ENCODE results near the gene SCFD2.

Gene SCFD2

GRCh38 chr4:52999626-53000025 lies 366.2 kb downstream of the SCFD2 start:
- Histone ChIP-seq H3K36me3 (ENCODE audit: insufficient read depth, low read length) (no peaks in the 10 kb centered on the region), H3K27ac (ENCODE audit: low read length) (no peak overlapping the region), H2AFZ (ENCODE audit: low read depth, low read length) (no peak overlapping the region), H3K9ac (ENCODE audit: low read depth, low read length) (no peak overlapping the region), H3K4me3 (ENCODE audit: low read depth in 1 of 2, low read length in 2 of 2) (no peak overlapping the region), H3K9me3 (ENCODE audit: insufficient read depth, low read length, severe bottlenecking) (no peaks in the 10 kb centered on the region), H3K4me2 (ENCODE audit: insufficient read depth, low read length) (no peak overlapping the region), H3K4me1 (ENCODE audit: insufficient read depth, low read length) (no peaks in the 10 kb centered on the region), H3K27me3 (ENCODE audit: insufficient read depth, low read length, poor library complexity) (no peaks in the 10 kb centered on the region), H3K79me2 (ENCODE audit: insufficient read depth, low read length) (no peaks in the 10 kb centered on the region), H4K20me1 (ENCODE audit: insufficient read depth, low read length) (no peaks in the 10 kb centered on the region)
- peak; percentile 58; the same call in 1 of the 3 replicates for ATAC-seq (ENCODE audit: insufficient read depth, low read depth)
- TF ChIP-seq, protein P1, sequence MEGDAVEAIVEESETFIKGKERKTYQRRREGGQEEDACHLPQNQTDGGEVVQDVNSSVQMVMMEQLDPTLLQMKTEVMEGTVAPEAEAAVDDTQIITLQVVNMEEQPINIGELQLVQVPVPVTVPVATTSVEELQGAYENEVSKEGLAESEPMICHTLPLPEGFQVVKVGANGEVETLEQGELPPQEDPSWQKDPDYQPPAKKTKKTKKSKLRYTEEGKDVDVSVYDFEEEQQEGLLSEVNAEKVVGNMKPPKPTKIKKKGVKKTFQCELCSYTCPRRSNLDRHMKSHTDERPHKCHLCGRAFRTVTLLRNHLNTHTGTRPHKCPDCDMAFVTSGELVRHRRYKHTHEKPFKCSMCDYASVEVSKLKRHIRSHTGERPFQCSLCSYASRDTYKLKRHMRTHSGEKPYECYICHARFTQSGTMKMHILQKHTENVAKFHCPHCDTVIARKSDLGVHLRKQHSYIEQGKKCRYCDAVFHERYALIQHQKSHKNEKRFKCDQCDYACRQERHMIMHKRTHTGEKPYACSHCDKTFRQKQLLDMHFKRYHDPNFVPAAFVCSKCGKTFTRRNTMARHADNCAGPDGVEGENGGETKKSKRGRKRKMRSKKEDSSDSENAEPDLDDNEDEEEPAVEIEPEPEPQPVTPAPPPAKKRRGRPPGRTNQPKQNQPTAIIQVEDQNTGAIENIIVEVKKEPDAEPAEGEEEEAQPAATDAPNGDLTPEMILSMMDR (IDR thresholded peaks at IDR 0.05; ENCODE audit: borderline replicate concordance, extremely low read depth, low read length, poor library complexity, severe bottlenecking), result no peak
- no peak for TF ChIP-seq EZH2 (IDR thresholded peaks at IDR 0.05; ENCODE audit: borderline replicate concordance, low read depth, low read length, severe bottlenecking)
- no peak for DNase-seq

DNA sequence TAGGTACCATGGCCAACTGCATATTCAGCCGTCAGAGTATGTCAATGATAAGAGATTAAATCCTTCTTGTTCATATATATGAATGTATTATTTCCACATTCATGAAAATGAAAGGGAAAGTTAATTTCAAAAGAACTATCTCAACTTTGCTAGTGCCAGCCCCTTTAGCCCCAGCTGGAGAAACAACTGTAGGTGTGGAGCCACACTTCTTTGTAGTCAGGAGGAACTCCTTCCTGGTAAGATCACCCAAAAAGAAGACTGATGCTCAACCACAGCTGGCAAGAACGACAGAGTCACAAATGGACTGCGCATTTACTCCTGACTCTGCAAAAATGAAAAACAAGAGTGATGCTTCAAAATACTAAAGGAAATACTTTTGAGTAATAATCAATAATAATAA lies 367.4 kb downstream of the SCFD2 start:
- no peak overlapping the region for H3K9ac ChIP-seq (ENCODE audit: low read depth, low read length)
- no peak overlapping the region for H3K27ac ChIP-seq (ENCODE audit: low read length)
- H4K20me1 ChIP-seq (ENCODE audit: insufficient read depth, low read length), result no peaks in the 10 kb centered on the region
- H3K4me3 ChIP-seq (ENCODE audit: low read depth in 1 of 2, low read length in 2 of 2), result no peak overlapping the region
- no peaks in the 10 kb centered on the region for H3K36me3 ChIP-seq (ENCODE audit: insufficient read depth, low read length)
- DNase-seq (no peak), ATAC-seq (ENCODE audit: insufficient read depth, low read depth) (peak; percentile 62)
- TF ChIP-seq, protein P1 (IDR thresholded peaks at IDR 0.05; ENCODE audit: borderline replicate concordance, extremely low read depth, low read length, poor library complexity, severe bottlenecking), result no peak
- TF ChIP-seq EZH2 (IDR thresholded peaks at IDR 0.05; ENCODE audit: borderline replicate concordance, low read depth, low read length, severe bottlenecking), result no peak
- no peaks in the 10 kb centered on the region for H3K79me2 ChIP-seq (ENCODE audit: insufficient read depth, low read length)
- no peak overlapping the region for H3K4me2 ChIP-seq (ENCODE audit: insufficient read depth, low read length)
- no peak overlapping the region for H2AFZ ChIP-seq (ENCODE audit: low read depth, low read length)
- no peaks in the 10 kb centered on the region for H3K27me3 ChIP-seq (ENCODE audit: insufficient read depth, low read length, poor library complexity)
- H3K4me1 ChIP-seq (ENCODE audit: insufficient read depth, low read length), result no peaks in the 10 kb centered on the region
- H3K9me3 ChIP-seq (ENCODE audit: insufficient read depth, low read length, severe bottlenecking), result no peaks in the 10 kb centered on the region

DNA sequence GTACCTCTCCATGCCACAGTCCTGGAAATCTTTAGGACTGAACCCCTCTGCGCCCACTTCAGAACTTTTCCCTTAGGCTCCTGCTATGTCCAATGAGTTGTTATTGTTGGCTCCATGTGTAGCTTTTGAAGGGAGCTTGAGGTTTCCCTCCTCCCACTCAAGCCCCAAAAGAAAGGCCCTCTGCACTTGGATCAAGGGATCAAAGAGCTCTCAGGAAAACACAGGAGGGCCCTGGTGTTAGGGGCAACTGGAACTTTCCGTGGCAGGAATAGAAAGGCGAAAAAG lies 368.8 kb downstream of the SCFD2 start:
- Histone ChIP-seq H3K27ac (ENCODE audit: low read length) (no peak overlapping the region), H3K79me2 (ENCODE audit: insufficient read depth, low read length) (no peaks in the 10 kb centered on the region), H3K27me3 (ENCODE audit: insufficient read depth, low read length, poor library complexity) (no peaks in the 10 kb centered on the region), H3K4me1 (ENCODE audit: insufficient read depth, low read length) (no peaks in the 10 kb centered on the region), H3K9me3 (ENCODE audit: insufficient read depth, low read length, severe bottlenecking) (no peaks in the 10 kb centered on the region), H3K36me3 (ENCODE audit: insufficient read depth, low read length) (no peaks in the 10 kb centered on the region), H3K4me2 (ENCODE audit: insufficient read depth, low read length) (no peak overlapping the region), H4K20me1 (ENCODE audit: insufficient read depth, low read length) (no peaks in the 10 kb centered on the region), H3K9ac (ENCODE audit: low read depth, low read length) (no peak overlapping the region), H3K4me3 (ENCODE audit: low read depth in 1 of 2, low read length in 2 of 2) (no peak overlapping the region), H2AFZ (ENCODE audit: low read depth, low read length) (no peak overlapping the region)
- ATAC-seq (ENCODE audit: insufficient read depth, low read depth), result no peak
- no peak for DNase-seq
- TF ChIP-seq EZH2 (IDR thresholded peaks at IDR 0.05; ENCODE audit: borderline replicate concordance, low read depth, low read length, severe bottlenecking), result no peak
- TF ChIP-seq, protein P1 (IDR thresholded peaks at IDR 0.05; ENCODE audit: borderline replicate concordance, extremely low read depth, low read length, poor library complexity, severe bottlenecking), result no peak

Data from DND-41 (cell line).